ENCODE measurements around the gene ABCA7. TPM values are rescaled to one million over a fixed set of nuclear protein-coding genes. Genes with fewer than 3 reads are reported as not detected.

ABCA7 gene
- total and polyA plus RNA-seq, 12 donors: 2.1 to 109 (median 18.8) TPM

DNA sequence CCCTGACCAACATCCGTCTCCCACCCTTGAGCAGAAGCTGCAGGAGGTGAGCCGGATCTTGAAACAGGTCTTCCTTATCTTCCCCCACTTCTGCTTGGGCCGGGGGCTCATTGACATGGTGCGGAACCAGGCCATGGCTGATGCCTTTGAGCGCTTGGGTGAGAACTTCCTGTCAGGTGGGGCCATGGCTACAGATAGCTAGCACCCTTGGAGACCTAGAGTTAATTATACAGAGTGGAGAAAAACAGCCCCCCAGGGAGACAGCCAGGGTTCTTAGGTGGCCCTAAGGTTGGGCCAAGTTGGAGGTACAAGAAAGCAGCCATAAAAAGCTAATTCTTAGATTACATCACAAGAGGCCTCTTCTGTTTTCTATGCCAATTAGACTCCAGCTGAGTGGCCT, 18.2 kb downstream of the ABCA7 start:
- intact Hi-C loops (cut with DNase I): no loop called here
- DNase-seq: no peak
- WGBS, 4 donors: 93 to 100% (median 96%) methylated on average over 5 of the region's 5 CpGs
- Histone ChIP-seq H3K27ac (no peak overlapping the region), H3K4me1 (replicated peaks in 1 of 2) (no peaks in the 10 kb centered on the region), H3K36me3 (replicated peaks in 1 of 2) (no peaks in the 10 kb centered on the region), H3K9me3 (replicated peaks in 1 of 3) (peaks cover 0 to 22% (median 0%) of the 10 kb centered on the region in 3 donors), H3K4me3 (no peak overlapping the region), H3K27me3 (no peaks in the 10 kb centered on the region)
- TF ChIP-seq CTCF (IDR thresholded peaks at IDR 0.05): no peak
- no peak for TF ChIP-seq POLR2A (IDR thresholded peaks at IDR 0.05)

DNA sequence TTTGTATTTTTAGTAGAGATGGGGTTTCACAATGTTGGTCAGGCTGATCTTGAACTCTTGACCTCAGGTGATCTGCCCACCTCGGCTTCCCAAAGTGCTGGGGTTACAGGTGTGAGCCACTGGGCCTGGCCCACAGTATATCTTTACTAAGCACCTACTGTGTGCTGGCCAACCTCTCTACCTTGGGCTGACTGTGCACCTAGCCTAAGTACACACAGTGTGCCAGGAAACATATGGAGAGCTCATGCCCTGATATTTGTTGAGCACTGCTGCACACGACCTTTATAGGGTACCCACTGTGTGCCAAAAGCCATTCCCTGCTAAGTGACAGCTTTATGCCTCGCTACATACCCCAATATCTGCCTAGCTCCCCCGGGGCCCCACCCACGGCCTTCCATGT, 20.8 kb downstream of the ABCA7 start:
- intact Hi-C loops (cut with DNase I): no loop called here
- H3K4me1 ChIP-seq (replicated peaks in 1 of 2): peaks cover 0 to 8% of the 10 kb centered on the region in 2 donors
- no peak for TF ChIP-seq CTCF (IDR thresholded peaks at IDR 0.05)
- TF ChIP-seq POLR2A (IDR thresholded peaks at IDR 0.05): no peak
- H3K27me3 ChIP-seq: no peaks in the 10 kb centered on the region
- no peak for DNase-seq
- no peak overlapping the region for H3K4me3 ChIP-seq
- H3K9me3 ChIP-seq (replicated peaks in 1 of 3): peaks cover 0 to 22% (median 0%) of the 10 kb centered on the region in 3 donors
- H3K36me3 ChIP-seq (replicated peaks in 1 of 2): no peaks in the 10 kb centered on the region
- no peak overlapping the region for H3K27ac ChIP-seq
- WGBS, 4 donors: 76 to 86% (median 81%) methylated on average over 4 to 5 of the region's 5 CpGs; no CpG with 5 or more reads in 1 of the 4 donors

DNA sequence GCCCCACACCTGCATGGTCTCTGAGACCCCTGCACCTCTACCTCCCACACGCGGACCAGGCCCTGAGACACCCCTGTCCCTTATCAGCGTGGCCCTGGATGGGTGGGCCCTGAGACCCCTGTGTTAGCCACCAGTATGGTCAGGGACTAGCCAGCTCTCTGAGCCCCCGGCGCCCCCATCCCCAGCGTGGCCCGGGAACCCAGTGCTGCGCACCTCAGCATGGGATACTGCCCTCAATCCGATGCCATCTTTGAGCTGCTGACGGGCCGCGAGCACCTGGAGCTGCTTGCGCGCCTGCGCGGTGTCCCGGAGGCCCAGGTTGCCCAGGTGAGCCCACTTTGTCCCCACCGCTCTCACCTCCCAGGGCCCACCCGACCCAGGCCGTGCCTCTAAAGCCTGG, 22.1 kb downstream of the ABCA7 start:
- Histone ChIP-seq H3K4me1 (replicated peaks in 1 of 2) (peaks cover 0 to 14% of the 10 kb centered on the region in 2 donors), H3K27me3 (peaks cover 8% of the 10 kb centered on the region), H3K36me3 (replicated peaks in 1 of 2) (no peaks in the 10 kb centered on the region), H3K4me3 (no peak overlapping the region), H3K27ac (no peak overlapping the region), H3K9me3 (replicated peaks in 1 of 3) (peaks cover 0 to 15% (median 0%) of the 10 kb centered on the region in 3 donors)
- DNase-seq: no peak
- intact Hi-C loops (cut with DNase I): no loop called here
- 88 to 94% (median 92%) methylated on average over 11 to 20 of the region's 20 CpGs for WGBS, 4 donors
- TF ChIP-seq CTCF (IDR thresholded peaks at IDR 0.05): no peak

GRCh38 chr19:1062387-1063029, 22.6 kb downstream of the ABCA7 start:
- Histone ChIP-seq H3K4me1 (replicated peaks in 1 of 2) (peaks cover 0 to 19% of the 10 kb centered on the region in 2 donors), H3K27me3 (peaks cover 13% of the 10 kb centered on the region), H3K4me3 (no peak overlapping the region), H3K27ac (no peak overlapping the region), H3K36me3 (replicated peaks in 1 of 2) (no peaks in the 10 kb centered on the region), H3K9me3 (replicated peaks in 1 of 3) (peaks cover 0 to 10% (median 0%) of the 10 kb centered on the region in 3 donors)
- intact Hi-C loops (cut with DNase I): no loop called here
- DNase-seq: no peak
- 82 to 91% (median 86%) methylated on average over 16 to 17 of the region's 17 CpGs for WGBS, 4 donors
- no peak for TF ChIP-seq CTCF (IDR thresholded peaks at IDR 0.05)
- TF ChIP-seq POLR2A (IDR thresholded peaks at IDR 0.05): no peak

Data from adrenal gland (tissue), 12 donors.